ENCODE measurements around the gene LBR.

Gene LBR

GRCh38 chr1:225460021-225460736 lies 32.3 kb upstream of the LBR start:
- TF ChIP-seq YY1 (tag by site-specific recombination; IDR thresholded peaks at IDR 0.05) (no peak), YY2 (tag by site-specific recombination; IDR thresholded peaks at IDR 0.05) (no peak), INSM2 (tag by site-specific recombination; IDR thresholded peaks at IDR 0.05) (no peak), ZNF544 (tag by site-specific recombination; IDR thresholded peaks at IDR 0.05) (no peak)
- Histone ChIP-seq H3K4me1 (ENCODE audit: control insufficient read depth, insufficient read depth, low read length) (peaks cover 28% of the 10 kb centered on the region), H3K4me3 (ENCODE audit: low read depth, low read length) (no peak overlapping the region), H3K9me3 (ENCODE audit: control insufficient read depth, insufficient read depth, low read depth, low read length) (no peaks in the 10 kb centered on the region), H3K27ac (ENCODE audit: extremely low read depth, low read depth, low read length) (no peak overlapping the region), H3K36me3 (ENCODE audit: control insufficient read depth in 2 of 2, insufficient read depth in 1 of 2, low read length in 2 of 2) (no peaks in the 10 kb centered on the region)
- POLR2A ChIA-PET = interaction anchor here (0.6 kb wide), 1 partner anchor 262 kb away, joined by 3 read pairs; no protein-coding TSS in a partner anchor
- CTCF ChIA-PET = interaction anchor here (0.6 to 7.1 kb wide), 5 partner anchors 14 to 515 kb away, joined by 3 to 54 read pairs (median 4); no protein-coding TSS in a partner anchor

GRCh38 chr1:225458222-225458631 lies 30.4 kb upstream of the LBR start:
- POLR2A ChIA-PET = no interaction called here
- Histone ChIP-seq H3K4me3 (ENCODE audit: low read depth, low read length) (no peak overlapping the region), H3K4me1 (ENCODE audit: control insufficient read depth, insufficient read depth, low read length) (peaks cover 25% of the 10 kb centered on the region), H3K9me3 (ENCODE audit: control insufficient read depth, insufficient read depth, low read depth, low read length) (no peaks in the 10 kb centered on the region), H3K36me3 (ENCODE audit: control insufficient read depth in 2 of 2, insufficient read depth in 1 of 2, low read length in 2 of 2) (no peaks in the 10 kb centered on the region), H3K27ac (ENCODE audit: extremely low read depth, low read depth, low read length) (no peak overlapping the region)
- TF ChIP-seq SP7 (tag by site-specific recombination; IDR thresholded peaks at IDR 0.05) = no peak
- TF ChIP-seq PRDM1 (tag by site-specific recombination; IDR thresholded peaks at IDR 0.05) = 0 out of 2 replicates have a peak, but pooled peaks have one; percentile 12
- TF ChIP-seq, protein P1, sequence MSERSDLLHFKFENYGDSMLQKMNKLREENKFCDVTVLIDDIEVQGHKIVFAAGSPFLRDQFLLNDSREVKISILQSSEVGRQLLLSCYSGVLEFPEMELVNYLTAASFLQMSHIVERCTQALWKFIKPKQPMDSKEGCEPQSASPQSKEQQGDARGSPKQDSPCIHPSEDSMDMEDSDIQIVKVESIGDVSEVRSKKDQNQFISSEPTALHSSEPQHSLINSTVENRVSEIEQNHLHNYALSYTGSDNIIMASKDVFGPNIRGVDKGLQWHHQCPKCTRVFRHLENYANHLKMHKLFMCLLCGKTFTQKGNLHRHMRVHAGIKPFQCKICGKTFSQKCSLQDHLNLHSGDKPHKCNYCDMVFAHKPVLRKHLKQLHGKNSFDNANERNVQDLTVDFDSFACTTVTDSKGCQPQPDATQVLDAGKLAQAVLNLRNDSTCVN (tag by site-specific recombination; optimal IDR thresholded peaks at IDR 0.05) = no peak
- TF ChIP-seq OSR2 (tag by site-specific recombination; IDR thresholded peaks at IDR 0.05) = no peak
- no peak for TF ChIP-seq ZNF501 (tag by site-specific recombination; IDR thresholded peaks at IDR 0.05)
- TF ChIP-seq ZNF280D (tag by site-specific recombination; IDR thresholded peaks at IDR 0.05) = no peak
- TF ChIP-seq ZNF423 (tag by site-specific recombination; IDR thresholded peaks at IDR 0.05) = no peak
- no peak for TF ChIP-seq PRDM2 (tag by site-specific recombination; IDR thresholded peaks at IDR 0.05; ENCODE audit: borderline replicate concordance)
- TF ChIP-seq ZBTB10 (tag by site-specific recombination; IDR thresholded peaks at IDR 0.05) = no peak
- CTCF ChIA-PET = interaction anchor here (1.1 to 3.8 kb wide), 3 partner anchors 17 to 505 kb away, joined by 3 to 25 read pairs (median 3); no protein-coding TSS in a partner anchor

Data from HEK293 (cell line).